MM.1S (cell line): ENCODE data around the gene AZU1.
"Not testable (repeated sequence)": the region's sequence is repeated elsewhere in the genome, so short reads cannot be mapped to it uniquely, and the experiment has no call there.

ENCODE experiments used
- DNase-seq: peaks from one replicate; pipeline ENCODE4 v3.0.0-alpha.2; 2015
- H2AFZ ChIP-seq: fragments of 300-600 bp; sonication (generic); 2 replicates; pipeline ENCODE4 v1.6.0; 2016; ENCODE audit warnings: antibody characterized with exemption, low read length
- H3F3A ChIP-seq: fragments of 300-600 bp; sonication (generic); 2 replicates; pipeline ENCODE4 v1.6.1; 2016; ENCODE audit warnings: mild to moderate bottlenecking, antibody characterized with exemption, low read length, moderate library complexity, mixed read lengths; ENCODE audit not compliant: insufficient read depth
- H3K27ac ChIP-seq: fragments of 300-600 bp; sonication (generic); 2 replicates; pipeline ENCODE4 v1.5.1; 2016; ENCODE audit warnings: mild to moderate bottlenecking, low read length
- H3K27me3 ChIP-seq: fragments of 300-600 bp; sonication (generic); replicated peaks from 2 replicates; pipeline ENCODE4 v1.6.0; 2016; ENCODE audit warnings: low read length; ENCODE audit not compliant: insufficient read depth
- H3K36me3 ChIP-seq: fragments of 300-600 bp; sonication (generic); replicated peaks from 2 replicates; pipeline ENCODE4 v1.6.1; 2016; ENCODE audit warnings: mild to moderate bottlenecking, low read length, mixed read lengths; ENCODE audit not compliant: insufficient read depth
- H3K4me1 ChIP-seq: fragments of 300-600 bp; sonication (generic); 2 replicates; pipeline ENCODE4 v1.6.1; 2016; ENCODE audit warnings: low read length, mixed read lengths
- H3K4me2 ChIP-seq: fragments of 300-600 bp; sonication (generic); 2 replicates; pipeline ENCODE4 v1.6.0; 2016; ENCODE audit warnings: low read depth, low read length
- H3K4me3 ChIP-seq: fragments of 300-600 bp; sonication (generic); 2 replicates; pipeline ENCODE4 v1.5.1; 2016; ENCODE audit warnings: low read length, mixed read lengths
- H3K79me2 ChIP-seq: fragments of 300-600 bp; sonication (generic); 2 replicates; pipeline ENCODE4 v1.6.1; 2016; ENCODE audit warnings: mixed run types, low read length, mixed read lengths
- H3K9ac ChIP-seq: fragments of 300-600 bp; sonication (generic); 2 replicates; pipeline ENCODE4 v1.6.1; 2016; ENCODE audit warnings: low read length, mixed read lengths
- H3K9me2 ChIP-seq: fragments of 300-600 bp; sonication (generic); replicated peaks from 2 replicates; pipeline ENCODE4 v1.6.1; 2016; ENCODE audit warnings: mild to moderate bottlenecking, low read length, mixed read lengths; ENCODE audit not compliant: insufficient read depth
- H3K9me3 ChIP-seq: fragments of 300-600 bp; sonication (generic); replicated peaks from 2 replicates; pipeline ENCODE4 v1.6.1; 2016; ENCODE audit warnings: mild to moderate bottlenecking, low read length, mixed read lengths; ENCODE audit not compliant: insufficient read depth
- H4K20me1 ChIP-seq: fragments of 300-600 bp; sonication (generic); 2 replicates; pipeline ENCODE4 v1.6.1; 2016; ENCODE audit warnings: mild to moderate bottlenecking, low read length, moderate library complexity, mixed read lengths; ENCODE audit not compliant: insufficient read depth
- EZH2 ChIP-seq: fragments of 300-600 bp; sonication (generic); optimal IDR thresholded peaks from 2 replicates; pipeline ENCODE3; 2017; ENCODE audit warnings: low read depth, mild to moderate bottlenecking, antibody characterized with exemption, low read length, mixed read lengths
- EZH2phosphoT487 ChIP-seq: fragments of 300-600 bp; sonication (generic); IDR thresholded peaks from 2 replicates; pipeline ENCODE4 v1.6.1; 2018; ENCODE audit warnings: antibody characterized with exemption, low read length
- TF ChIP-seq, protein P1 (sequence below): fragments of 300-600 bp; sonication (generic); IDR thresholded peaks from 2 replicates; pipeline ENCODE4 v1.5.1; 2016; ENCODE audit warnings: antibody characterized with exemption, low read length, mixed read lengths

AZU1 gene

DNA sequence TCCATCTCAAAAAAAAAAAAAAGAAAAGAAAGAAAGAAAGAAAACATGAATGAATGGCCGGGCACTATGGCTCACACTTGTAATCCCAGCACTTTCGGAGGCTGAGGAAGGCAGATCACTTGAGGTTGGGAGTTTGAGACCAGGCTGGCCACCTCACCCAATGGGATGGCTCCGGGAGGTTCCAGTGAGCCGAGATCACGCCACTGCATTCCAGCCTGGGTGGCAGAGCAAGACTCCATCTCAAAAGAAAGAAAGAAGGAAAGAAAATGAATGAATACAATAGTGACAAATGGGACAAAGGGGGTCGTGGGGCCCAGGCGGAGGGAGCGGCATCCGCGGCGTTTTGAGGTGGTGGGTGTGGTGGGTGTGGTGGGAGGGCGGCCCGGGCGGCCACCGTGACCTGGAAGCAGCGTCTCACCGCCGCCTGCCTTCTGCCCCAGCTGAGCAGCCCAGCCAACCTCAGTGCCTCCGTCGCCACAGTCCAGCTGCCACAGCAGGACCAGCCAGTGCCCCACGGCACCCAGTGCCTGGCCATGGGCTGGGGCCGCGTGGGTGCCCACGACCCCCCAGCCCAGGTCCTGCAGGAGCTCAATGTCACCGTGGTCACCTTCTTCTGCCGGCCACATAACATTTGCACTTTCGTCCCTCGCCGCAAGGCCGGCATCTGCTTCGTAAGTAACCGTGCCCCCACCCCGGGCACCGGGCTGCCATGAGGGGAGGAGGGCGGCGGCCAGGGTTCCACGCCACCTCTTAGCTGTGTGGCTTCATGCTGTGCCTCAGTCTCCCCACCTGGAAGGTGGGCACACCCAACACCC is 18.3 kb downstream of the AZU1 start:
- Histone ChIP-seq H3K36me3 (no peaks in the 10 kb centered on the region), H3K4me3 (no peak overlapping the region), H3K9me2 (no peaks in the 10 kb centered on the region), H4K20me1 (no peaks in the 10 kb centered on the region), H2AFZ (no peak overlapping the region), H3K9me3 (no peaks in the 10 kb centered on the region), H3K27me3 (peaks cover 81% of the 10 kb centered on the region), H3K4me2 (peak overlapping the region; percentile 49; the same call in 1 of the 2 replicates), H3K27ac (no peak overlapping the region), H3K9ac (no peak overlapping the region), H3K79me2 (no peaks in the 10 kb centered on the region), H3K4me1 (peaks cover 8% of the 10 kb centered on the region; the same call in 1 of the 2 replicates), H3F3A (peaks cover 9% of the 10 kb centered on the region)
- TF ChIP-seq, protein P1, sequence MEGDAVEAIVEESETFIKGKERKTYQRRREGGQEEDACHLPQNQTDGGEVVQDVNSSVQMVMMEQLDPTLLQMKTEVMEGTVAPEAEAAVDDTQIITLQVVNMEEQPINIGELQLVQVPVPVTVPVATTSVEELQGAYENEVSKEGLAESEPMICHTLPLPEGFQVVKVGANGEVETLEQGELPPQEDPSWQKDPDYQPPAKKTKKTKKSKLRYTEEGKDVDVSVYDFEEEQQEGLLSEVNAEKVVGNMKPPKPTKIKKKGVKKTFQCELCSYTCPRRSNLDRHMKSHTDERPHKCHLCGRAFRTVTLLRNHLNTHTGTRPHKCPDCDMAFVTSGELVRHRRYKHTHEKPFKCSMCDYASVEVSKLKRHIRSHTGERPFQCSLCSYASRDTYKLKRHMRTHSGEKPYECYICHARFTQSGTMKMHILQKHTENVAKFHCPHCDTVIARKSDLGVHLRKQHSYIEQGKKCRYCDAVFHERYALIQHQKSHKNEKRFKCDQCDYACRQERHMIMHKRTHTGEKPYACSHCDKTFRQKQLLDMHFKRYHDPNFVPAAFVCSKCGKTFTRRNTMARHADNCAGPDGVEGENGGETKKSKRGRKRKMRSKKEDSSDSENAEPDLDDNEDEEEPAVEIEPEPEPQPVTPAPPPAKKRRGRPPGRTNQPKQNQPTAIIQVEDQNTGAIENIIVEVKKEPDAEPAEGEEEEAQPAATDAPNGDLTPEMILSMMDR = no peak
- no peak for TF ChIP-seq EZH2
- no peak for TF ChIP-seq EZH2phosphoT487
- DNase-seq = no peak

GRCh38 chr19:848386-848921 is 20.8 kb downstream of the AZU1 start:
- Histone ChIP-seq H3K4me2 (no peak overlapping the region), H3K9ac (no peak overlapping the region)

GRCh38 chr19:849195-849594 is 21.6 kb downstream of the AZU1 start:
- not testable (repeated sequence) for H3K4me3 ChIP-seq, H3K79me2 ChIP-seq, H3K9ac ChIP-seq, DNase-seq, H3K9me3 ChIP-seq, H2AFZ ChIP-seq, H3K4me2 ChIP-seq, H3K9me2 ChIP-seq, H3K4me1 ChIP-seq, H3F3A ChIP-seq, H3K27ac ChIP-seq, H3K36me3 ChIP-seq, H4K20me1 ChIP-seq
- H3K27me3 ChIP-seq = peaks cover 88% of the 10 kb centered on the region

More at GRCh38 chr19:848386-848921, 20.8 kb downstream of the AZU1 start:
- DNase-seq = no peak
- Histone ChIP-seq H3F3A (peaks cover 9% of the 10 kb centered on the region), H3K36me3 (no peaks in the 10 kb centered on the region), H3K27me3 (peaks cover 89% of the 10 kb centered on the region), H4K20me1 (no peaks in the 10 kb centered on the region), H3K27ac (no peak overlapping the region), H3K4me1 (peaks cover 8% of the 10 kb centered on the region; the same call in 1 of the 2 replicates), H3K9me3 (no peaks in the 10 kb centered on the region), H3K9me2 (no peaks in the 10 kb centered on the region), H3K4me3 (no peak overlapping the region), H2AFZ (no peak overlapping the region), H3K79me2 (no peaks in the 10 kb centered on the region)
- TF ChIP-seq, protein P1 = no peak
- TF ChIP-seq EZH2phosphoT487 = no peak
- no peak for TF ChIP-seq EZH2
